ENCODE results near the gene IAH1.

Gene IAH1

DNA sequence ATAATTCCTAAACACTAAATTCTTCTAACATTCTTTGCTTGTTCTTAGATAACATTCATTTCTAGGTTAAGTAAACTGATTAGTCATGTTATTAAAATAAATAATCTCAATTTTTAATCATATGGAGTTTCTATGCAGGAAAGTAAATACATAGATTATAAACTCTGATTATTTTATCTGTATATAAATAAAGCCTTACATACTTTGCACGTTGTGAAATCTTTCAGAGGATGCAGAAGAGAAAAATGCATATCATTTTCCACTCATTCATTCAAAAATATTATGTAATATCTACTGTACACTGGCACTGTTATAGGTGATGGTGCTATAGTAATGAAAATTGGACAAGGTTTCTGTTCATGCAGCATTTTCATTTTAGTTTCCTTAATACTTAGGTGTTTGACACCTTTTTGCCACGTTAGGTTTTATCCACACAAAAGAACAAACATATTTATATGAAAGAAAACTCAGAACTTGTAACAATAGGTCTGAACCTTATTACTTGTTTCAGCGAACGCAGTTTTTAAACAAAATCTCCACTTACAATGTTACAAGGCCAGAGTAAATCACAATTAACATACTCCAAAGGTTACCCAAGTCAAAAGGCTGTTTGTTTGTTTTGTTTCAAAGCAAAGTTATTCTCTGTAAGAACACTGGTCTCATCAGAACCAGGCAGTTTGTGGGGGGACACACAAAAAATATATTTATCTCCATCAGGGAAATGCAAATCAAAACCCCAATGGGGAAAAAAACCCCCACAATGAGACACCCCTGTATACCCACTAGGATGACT lies 53.8 kb downstream of the IAH1 start:
- Mint-ChIP-seq H3K27me3 (ENCODE audit: low read depth, poor library complexity) (peaks cover 7% of the 10 kb centered on the region), H3K9me3 (no peaks in the 10 kb centered on the region), H3K36me3 (ENCODE audit: low read depth) (peaks cover 73% of the 10 kb centered on the region), H3K4me1 (no peaks in the 10 kb centered on the region), H3K27ac (no peak overlapping the region), H3K4me3 (no peak overlapping the region)
- no peak for DNase-seq
- TF ChIP-seq CTCF (IDR thresholded peaks at IDR 0.05): no peak

DNA sequence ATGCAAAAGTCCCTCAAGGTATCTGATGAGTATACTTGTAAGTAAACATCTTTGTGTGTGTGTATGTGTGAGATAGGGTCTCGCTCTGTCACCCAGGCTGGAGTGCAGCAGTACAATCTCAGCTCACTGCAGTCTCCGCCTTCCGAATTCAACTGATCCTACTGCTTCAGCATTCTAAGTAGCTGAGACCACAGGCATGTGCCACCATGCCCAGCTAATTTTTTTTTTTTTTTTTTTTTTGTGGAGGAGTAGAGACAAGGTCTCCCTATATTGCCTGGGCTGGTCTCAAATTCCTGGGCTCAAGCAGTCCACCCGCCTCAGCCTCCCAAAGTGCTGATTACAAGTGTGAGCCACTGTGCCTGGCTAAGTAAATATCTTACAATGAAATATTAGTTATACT lies 58.1 kb downstream of the IAH1 start:
- Mint-ChIP-seq H3K36me3 (ENCODE audit: low read depth) (peaks cover 60% of the 10 kb centered on the region), H3K4me1 (no peaks in the 10 kb centered on the region), H3K9me3 (no peaks in the 10 kb centered on the region), H3K27ac (no peak overlapping the region), H3K4me3 (no peak overlapping the region), H3K27me3 (ENCODE audit: low read depth, poor library complexity) (peaks cover 3% of the 10 kb centered on the region)
- TF ChIP-seq CTCF (IDR thresholded peaks at IDR 0.05): no peak
- no peak for DNase-seq

GRCh38 chr2:9533663-9534062 lies 59.3 kb downstream of the IAH1 start:
- Mint-ChIP-seq H3K4me1 (no peaks in the 10 kb centered on the region), H3K4me3 (no peak overlapping the region), H3K9me3 (no peaks in the 10 kb centered on the region), H3K36me3 (ENCODE audit: low read depth) (peaks cover 57% of the 10 kb centered on the region), H3K27ac (no peak overlapping the region), H3K27me3 (ENCODE audit: low read depth, poor library complexity) (peaks cover 3% of the 10 kb centered on the region)
- TF ChIP-seq CTCF (IDR thresholded peaks at IDR 0.05): no peak
- DNase-seq: no peak

DNA sequence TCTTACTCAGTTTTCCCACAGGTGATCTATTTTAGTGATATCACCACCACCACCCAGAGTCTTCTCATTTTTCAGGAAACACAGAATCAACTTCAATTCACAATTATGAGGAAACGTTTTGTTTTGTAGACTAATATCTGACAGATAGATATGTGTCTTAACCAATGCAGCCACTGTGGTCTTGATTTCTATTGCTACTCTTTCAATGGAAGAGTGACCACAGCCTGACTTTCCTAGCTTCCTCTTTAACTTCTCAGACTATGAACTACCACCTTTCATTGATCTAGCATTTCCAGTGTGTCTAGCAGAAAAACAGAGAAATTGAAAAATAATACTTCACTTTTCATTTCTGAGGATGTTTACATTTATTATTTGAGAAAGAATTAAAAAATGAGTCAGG lies 60.8 kb downstream of the IAH1 start:
- no peak for TF ChIP-seq CTCF (IDR thresholded peaks at IDR 0.05)
- H3K27me3 Mint-ChIP-seq (ENCODE audit: low read depth, poor library complexity): peaks cover 3% of the 10 kb centered on the region
- H3K4me1 Mint-ChIP-seq: no peaks in the 10 kb centered on the region
- H3K9me3 Mint-ChIP-seq: no peaks in the 10 kb centered on the region
- H3K36me3 Mint-ChIP-seq (ENCODE audit: low read depth): peaks cover 56% of the 10 kb centered on the region
- H3K27ac Mint-ChIP-seq: no peak overlapping the region
- no peak overlapping the region for H3K4me3 Mint-ChIP-seq
- no peak for DNase-seq

GRCh38 chr2:9536504-9536903 lies 62.2 kb downstream of the IAH1 start:
- TF ChIP-seq CTCF (IDR thresholded peaks at IDR 0.05): no peak
- DNase-seq: no peak
- Mint-ChIP-seq H3K36me3 (ENCODE audit: low read depth) (peaks cover 61% of the 10 kb centered on the region), H3K27ac (no peak overlapping the region), H3K9me3 (no peaks in the 10 kb centered on the region), H3K4me3 (no peak overlapping the region), H3K4me1 (no peaks in the 10 kb centered on the region), H3K27me3 (ENCODE audit: low read depth, poor library complexity) (peaks cover 3% of the 10 kb centered on the region)

- Mint-ChIP-seq H3K36me3 (ENCODE audit: low read depth) (peaks cover 65% of the 10 kb centered on the region), H3K27ac (no peak overlapping the region), H3K27me3 (ENCODE audit: low read depth, poor library complexity) (peaks cover 3% of the 10 kb centered on the region), H3K4me3 (no peak overlapping the region), H3K9me3 (no peaks in the 10 kb centered on the region), H3K4me1 (no peaks in the 10 kb centered on the region)
- DNase-seq: no peak
- no peak for TF ChIP-seq CTCF (IDR thresholded peaks at IDR 0.05)
Measured at GRCh38 chr2:9538000-9538507, 63.7 kb downstream of the IAH1 start.
